HG03571 (cell line): Measurements from ENCODE around the gene TRIM2.

Source experiments
- ATAC-seq: cut with Tn5 transposase; IDR thresholded peaks from one replicate; pipeline ENCODE4 v1.9.1; 2021; ENCODE audit not compliant: unreplicated experiment

Gene TRIM2

DNA sequence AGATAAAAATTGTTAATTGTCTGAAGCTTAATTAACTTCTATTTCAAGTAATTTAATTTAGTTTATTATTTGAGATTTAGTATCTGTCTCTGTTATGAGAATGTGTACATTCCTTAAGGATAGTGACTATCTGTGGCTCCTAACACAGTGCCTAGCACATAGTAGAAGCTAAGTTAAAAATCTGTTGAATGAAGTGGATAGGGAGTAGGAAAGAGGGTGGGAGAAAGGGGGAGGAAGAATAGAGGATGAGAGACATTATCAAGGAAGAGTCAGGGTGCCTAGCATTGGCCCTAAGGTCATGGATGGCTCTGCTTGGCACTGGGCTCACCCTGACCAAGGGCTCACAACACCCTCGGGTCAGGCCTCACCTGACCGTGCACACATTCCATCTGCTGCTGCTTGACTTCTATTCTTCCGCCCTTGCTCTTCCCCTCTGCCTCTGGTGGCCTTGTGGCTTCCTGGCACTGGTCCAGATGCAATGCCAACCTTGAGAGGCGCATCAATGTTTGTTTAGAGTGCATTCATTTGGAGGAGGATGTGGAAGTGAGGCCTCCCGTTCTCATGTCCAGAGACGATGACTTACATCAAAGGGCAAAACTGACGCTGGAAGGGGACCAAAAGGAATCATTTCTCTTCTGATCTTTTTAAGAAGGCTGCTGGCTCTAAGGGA lies 42.3 kb downstream of the TRIM2 start:
- no peak for ATAC-seq

DNA sequence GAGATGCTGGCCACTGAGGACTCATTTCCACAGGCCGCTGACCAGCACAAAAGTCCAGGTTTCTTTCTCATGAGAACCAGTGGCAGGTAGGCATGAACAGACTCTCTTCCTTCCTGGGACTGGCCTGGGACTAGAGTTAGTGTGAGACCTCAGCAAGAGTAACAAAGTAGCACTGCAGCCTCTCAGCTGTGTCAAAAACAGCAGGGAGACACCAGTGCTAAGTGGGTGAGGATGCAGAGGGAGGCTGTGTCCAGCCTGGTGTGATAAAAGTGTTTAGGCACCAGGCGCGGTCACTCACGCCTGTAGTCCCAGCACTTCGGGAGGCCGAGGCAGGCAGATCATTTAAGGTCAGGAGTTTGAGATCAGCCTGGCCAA lies 42.9 kb downstream of the TRIM2 start:
- no peak for ATAC-seq

DNA sequence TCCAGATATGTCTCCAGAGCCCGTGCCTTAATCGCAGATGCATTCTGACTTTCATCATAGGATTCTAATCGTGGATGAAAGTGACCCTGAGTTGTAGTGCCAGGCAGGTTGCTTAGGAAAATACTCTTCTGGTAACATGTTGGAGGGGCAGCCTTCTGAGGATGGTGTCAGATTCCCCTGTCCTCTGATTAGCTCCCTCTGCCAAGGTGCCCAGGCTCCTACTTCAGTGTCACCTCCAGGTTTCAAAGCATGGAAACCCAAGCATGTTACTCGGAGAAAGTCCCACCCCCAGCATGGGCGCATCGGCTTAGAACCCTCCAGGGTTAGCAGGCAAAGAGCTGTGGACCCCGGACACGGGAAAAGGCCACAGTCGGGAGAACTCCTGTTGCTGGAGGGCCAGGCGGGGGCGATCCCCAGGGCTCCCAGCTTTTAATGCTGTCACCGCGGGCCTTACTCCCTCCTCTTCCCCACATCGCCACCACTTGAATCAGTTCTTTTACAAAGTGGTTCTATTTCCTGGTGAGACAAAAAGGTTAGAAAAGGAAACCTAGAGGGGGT lies 44.5 kb downstream of the TRIM2 start:
- ATAC-seq = peak; percentile 6

DNA sequence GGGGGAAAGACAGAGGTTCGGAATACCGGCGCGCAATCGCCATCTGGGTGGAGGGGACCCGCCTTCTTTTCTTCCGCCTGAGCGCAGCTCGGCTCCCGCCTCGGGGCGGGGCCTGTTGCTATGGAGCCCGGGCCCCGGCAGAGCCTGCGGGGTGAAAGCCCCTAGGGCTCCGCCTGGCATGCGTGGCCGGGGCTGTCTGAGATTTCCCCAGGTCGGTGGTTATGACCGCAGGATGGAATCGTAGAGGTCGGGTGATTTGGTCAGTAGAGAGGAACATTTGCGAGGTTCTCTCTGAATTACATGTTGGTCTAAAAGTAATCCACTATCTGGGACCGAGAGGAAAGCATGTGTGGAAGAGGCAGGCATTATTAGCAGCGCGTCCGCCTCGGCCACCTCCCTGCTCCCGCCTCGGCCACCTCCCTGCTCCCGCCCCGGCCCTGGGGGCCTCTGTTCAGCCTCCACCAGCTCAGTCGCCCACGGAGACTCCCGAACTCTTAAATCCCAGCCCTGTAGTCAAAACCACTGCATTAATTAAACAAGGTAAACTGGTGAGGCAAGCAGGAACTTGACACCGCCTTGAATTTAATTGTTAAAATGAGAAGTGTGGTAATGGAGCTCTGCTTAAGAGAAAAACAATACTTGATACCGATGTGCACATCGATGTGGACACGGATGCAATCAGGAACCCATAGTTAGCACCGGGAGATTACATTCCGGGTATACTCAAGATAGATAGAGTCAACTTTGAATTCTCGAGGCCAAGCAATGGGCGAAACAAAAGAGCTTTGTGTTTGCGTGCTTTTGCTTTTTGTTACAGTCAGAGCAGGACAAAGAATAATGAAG lies 45.2 kb downstream of the TRIM2 start:
- ATAC-seq = peak; percentile 99

DNA sequence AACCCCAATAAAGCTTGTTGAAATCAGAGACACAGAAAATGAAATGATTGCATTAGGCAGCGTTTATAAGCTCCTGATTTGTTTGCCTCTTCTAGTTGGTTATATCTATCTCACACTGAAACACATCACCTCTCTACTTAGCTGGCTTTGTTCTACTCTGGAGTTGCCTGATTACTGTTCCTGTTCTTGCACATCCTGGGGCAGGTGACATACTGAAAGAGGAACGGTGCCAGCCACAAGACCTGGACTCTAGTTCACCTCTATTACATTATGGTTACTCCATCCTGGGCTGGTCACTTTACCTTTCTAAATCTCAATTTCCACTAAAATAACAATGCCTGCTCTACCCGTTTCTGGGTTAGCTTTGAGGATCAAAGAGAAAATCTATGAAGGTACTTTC lies 47.9 kb downstream of the TRIM2 start:
- no peak for ATAC-seq

DNA sequence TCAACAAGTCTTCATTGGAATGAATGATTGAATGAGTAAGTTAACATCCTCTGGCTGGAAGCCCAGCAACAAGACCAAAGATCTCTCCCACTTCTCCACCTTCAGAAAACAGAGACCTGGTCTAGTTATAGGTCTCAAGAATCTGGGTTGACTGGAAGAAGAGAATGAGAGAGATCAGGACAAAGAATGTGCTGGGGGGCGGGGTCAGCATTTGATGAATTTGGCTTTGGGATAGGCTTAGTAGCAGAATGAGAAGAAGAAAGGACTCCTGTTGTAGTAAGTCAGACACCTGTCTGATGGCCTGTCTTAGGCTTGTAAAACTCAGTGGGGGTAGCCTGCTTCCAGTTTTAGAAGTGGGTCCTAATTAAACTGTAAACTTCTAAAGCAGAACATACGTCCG lies 51.0 kb downstream of the TRIM2 start:
- ATAC-seq = no peak

DNA sequence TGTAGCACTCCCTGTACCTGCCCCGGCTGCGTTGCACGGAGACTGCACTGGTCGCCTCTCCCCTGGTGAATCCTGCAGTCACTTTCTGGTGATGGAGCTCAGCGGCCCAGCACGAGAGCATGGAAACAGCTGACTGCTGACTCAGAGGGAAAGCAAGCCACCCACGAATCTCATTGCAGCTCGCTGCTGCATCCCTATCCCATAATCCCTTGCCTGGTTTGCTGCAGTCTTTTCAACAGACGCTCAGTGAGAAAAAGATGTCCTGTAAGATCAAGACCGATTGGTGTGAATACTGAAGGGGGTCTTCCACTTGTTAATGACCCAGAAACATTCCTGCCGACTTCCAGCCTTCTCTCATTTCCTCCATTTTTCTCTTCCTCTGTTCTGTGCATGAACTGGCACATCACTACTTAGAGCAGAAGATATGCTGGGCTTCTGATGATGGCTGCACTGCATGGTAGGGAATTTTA lies 52.9 kb downstream of the TRIM2 start:
- ATAC-seq = no peak

DNA sequence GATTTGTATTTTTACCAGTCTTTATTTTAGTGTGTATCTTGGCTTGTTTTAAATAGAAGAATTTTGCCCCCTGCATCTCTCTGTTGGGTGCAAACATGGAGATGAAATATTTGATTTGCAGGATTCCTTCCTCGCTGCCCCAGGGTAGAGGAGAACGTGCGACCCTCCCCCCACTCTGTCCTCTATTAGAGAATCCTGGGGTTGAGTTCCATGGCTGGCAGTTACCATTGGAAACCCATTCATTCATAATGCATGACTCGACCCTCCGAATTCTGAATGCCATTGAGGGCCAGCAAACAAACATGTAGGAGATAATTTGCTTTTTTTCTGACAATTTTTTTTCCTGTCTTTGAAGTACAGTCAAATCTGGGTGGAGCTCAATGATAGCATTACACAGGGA lies 53.7 kb downstream of the TRIM2 start:
- no peak for ATAC-seq

DNA sequence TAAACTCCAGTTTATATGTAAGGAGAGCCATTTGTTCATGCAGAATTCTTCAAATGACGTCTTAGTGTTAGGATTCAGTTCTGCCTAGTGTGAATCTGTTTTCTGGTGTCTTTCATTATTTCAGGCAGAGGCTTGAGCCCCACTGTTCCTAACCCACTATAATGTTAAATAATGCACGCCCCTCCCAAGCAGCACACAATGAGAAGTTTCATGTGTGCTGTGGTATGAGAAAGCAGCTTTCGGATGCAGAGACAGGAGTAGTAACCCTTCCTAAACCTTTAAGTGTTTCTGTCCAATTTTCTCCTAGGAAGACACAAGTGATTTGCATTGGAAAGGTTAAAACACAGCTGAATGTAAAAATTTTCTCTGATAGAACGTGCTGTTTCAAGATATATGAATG lies 54.5 kb downstream of the TRIM2 start:
- ATAC-seq = no peak

DNA sequence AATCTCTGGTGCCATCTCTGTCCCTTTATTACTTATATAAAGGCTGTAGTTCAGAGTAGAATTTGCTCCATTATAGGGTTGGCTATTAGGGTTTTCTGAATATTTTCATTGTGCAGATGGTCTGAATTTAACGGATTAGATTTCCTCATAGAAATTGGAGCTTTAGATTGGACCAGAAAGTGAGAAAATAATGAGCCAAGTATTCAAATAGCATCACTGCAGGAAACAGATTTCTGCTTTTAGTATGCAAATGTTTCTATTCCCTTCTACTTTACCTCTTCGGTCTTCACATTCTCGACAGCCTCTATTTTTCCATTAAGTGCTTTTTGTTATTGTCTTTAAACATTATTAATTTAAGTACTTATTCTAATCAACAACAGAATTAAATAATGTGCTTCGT lies 55.4 kb downstream of the TRIM2 start:
- no peak for ATAC-seq

DNA sequence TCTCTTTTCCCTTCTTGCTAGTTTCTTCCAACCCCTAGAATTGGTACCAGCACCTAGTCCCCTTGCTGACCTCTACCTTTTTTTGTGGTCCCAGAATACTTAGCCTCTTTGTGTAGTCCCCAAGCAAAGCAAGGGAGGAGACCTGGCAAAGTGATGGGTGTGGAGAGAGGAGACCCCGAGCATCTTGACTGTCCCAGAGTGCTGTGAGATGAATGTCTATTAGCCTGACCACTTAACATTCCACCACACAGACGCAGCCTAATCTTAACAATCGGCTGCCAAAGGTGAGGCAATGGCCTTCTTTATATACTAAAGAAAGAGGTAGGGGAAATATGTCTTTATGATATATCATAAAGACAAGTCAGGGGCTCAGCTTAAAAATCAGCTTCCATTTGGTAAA lies 55.9 kb downstream of the TRIM2 start:
- ATAC-seq = no peak

DNA sequence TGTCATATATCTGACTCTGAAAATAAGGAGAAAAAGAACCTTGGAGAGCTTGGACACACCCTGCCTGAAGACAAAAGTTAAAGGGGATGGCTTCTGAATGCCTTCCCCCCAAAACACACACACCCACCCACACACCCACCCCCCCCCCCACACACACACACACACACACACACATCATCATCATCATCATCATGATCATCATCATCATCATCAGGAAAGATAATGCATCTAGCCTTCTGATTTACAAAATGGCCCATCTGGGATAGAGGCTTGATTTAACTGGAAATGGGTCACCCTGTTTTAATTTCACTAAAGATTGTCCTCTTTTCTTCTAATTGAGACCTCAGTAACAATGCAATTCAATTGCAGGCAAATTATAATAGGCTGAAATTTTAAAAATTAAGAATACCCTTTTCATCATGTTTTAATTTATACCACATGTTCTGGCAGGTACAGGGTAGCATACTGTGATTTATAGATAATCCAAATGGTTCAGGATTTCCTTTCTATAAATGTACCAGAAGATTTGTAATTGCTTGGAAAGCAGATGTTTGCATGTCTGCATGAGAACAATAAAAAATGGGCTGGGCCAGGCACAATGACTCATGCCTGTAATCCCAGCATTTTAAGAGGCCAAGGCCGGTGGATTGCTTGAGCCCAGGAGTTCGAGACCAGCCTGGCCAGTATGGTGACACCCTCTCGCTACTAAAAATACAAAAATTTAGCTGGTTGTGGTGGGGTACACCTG lies 56.5 kb downstream of the TRIM2 start:
- no peak for ATAC-seq

DNA sequence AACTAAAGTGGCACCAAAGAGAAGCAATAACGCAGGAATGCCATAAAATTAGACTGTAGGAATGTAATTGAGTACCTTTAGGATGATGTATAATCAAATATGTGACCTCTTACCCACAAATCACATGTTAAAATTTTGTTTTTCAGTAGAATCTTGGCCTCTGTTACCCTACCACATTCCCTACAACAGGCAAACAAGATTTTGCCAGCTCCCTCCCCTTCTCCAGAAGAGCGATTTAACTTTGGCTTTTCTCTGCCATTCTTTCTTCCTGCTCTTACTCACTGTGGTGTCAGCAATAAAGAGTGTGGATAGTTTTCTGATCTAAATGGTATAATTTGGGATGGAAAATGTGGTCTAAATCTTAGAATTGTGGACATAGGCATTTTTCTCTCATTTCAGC lies 57.2 kb downstream of the TRIM2 start:
- no peak for ATAC-seq

DNA sequence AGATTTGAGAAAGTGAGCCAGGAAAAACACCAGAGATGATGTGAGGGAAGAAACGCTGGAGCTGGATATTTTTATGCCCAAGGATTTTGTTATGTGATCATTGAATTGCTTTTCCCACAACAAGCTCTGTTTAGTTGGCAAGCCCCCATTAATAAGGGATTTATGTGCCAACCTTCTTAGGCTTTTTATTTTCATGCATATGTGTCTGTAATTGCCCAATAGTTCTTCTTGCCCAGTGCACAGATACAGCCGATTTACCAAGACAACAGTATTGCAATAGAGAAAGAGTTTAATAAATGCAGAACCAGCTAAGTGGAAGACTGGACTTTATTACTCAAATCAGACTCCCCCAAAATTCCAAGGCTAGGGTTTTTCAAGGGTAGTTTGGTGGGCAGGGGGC lies 57.7 kb downstream of the TRIM2 start:
- no peak for ATAC-seq

DNA sequence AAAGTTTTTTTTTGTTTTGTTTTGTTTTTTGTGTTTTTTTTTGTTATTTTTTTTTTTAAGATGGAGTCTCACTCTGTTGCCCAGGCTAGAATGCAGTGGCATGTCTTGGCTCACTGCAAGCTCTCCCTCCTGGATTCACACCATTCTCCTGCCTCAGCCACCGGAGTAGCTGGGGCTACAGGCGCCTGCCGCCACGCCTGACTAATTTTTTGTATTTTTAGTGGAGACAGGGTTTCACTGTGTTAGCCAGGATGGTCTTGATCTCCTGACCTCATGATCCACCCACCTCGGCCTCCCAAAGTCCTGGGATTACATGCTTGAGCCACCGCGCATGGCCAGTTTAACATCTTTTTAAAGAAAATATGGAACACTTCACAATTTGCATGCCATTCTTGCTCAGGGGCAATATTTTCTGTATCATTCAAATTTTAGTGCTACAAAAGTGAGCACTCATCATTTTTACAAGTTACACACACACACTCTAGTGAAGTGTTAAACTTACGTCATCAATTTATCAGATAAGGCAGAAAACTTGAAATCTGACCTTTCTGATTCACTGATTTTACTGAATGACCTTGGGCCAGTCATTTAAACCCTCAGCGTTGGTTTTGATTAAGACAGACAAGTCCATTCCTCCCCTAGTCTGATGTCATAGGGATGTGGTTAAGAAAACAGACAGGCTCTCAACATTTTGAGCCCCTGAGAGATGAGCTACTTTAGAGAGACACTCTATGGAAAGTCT lies 61.2 kb downstream of the TRIM2 start:
- no peak for ATAC-seq

DNA sequence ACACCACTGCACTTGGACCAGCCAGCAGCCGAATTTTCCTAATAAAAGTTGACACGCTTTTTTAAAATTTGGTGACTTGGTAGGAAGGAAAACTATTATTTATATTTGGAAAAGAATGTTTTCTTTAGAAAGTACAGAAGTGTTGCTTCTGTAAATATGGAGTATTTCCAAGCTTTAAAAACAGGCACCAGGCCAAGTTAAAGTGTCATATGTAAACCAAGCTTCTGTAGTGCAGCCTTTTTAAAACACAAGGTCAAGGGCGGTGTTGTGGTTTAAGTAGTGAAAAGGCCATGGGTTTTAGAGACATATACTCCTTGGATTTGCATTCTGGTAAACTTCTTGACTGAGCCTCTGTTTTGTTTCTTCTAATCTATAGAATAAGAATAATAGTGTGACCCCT lies 62.7 kb downstream of the TRIM2 start:
- no peak for ATAC-seq

DNA sequence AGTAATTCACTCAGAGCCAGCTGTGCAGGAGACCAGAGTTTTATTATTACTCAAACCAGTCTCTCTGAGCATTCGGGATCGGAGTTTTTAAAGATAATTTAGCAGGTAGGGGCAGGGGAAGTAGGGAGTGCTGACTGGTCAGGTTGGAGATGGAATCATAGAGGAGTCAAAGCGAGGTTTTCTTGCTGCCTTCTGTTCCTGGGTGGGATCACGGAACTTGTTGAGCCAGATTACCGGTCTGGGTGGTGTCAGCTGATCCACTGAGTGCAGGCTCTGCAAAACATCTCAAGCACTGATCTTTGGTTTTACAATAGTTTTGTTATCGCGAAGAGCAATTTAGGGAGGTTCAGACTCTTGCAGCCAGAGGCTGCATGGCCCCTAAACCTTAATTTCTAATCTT lies 63.6 kb downstream of the TRIM2 start:
- no peak for ATAC-seq

DNA sequence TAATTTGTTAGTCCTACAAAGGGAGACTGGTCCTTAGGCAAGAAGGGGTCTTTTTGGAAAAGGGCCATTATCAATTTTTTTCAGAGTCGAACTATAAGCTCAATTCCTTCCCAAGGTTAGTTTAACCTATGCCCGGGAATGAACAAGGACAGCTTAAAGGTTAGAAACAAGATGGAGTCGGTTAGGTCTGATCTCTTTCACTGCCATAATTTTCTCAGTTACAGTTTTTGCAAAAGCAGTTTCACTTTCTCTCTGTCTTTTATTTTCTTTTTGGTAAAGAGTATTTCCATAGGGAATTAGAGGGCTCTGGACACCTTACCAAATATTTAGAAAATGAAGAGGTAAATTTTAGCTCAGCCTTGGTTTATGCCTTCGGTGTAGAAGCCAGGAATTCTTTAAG lies 64.1 kb downstream of the TRIM2 start:
- ATAC-seq = no peak

DNA sequence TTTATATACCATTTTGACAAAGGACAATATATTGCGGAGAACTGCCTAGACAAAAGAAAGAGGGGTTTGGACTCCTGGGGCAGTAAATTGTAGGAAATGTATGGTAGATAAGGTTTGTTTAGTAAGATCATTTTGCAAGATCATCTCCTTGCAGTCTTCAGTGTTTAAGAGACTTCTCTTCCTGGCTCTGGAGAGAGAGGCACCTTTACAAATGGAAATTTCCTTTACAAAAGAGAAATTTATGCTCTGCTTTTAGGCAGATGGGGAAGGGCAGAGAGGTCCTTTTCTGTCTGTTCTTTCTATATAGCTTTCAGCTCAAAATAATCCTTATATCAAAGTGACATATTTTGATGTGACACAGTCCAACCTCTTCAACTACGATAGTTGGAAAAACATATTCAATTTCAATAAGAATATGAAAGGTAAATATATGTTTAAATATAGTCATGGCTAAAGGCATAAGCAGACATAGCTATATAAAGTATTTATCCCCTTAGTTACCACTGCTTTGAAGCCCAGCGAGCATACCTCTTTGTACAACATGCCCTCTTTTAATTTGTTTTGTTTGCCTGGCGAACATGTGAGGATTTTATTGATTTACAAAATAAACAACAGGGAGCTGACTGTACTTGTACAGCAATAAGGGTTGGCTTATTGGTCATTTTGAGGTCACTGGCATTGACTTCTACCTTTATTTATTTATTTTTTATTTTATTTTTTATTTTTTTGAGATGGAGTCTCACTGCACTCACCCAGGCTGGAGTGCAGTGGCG lies 65.2 kb downstream of the TRIM2 start:
- ATAC-seq = no peak

DNA sequence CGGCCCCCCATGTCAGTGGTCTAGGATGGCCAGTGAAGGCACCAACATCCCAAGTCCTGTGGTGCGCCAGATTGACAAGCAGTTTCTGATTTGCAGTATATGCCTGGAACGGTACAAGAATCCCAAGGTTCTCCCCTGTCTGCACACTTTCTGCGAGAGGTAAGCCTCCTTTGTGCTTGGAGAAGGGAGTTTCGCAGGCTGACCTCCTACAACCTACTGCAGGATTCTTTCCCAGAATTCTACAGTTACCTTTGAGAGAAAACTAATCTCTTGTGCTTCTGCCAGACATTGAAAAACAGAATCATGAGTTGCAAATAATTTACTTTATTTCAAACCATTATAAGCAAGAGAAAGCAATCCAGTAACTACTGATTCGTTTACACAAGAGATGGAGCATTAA lies 66.1 kb downstream of the TRIM2 start:
- no peak for ATAC-seq
